ENCODE data around the gene PRM2. TPM values are rescaled to one million over a fixed set of nuclear protein-coding genes. Genes with fewer than 3 reads are reported as not detected.

PRM2 gene
- total and polyA plus RNA-seq, 2 of the 8 experiments (the other 6 are each of a cell fraction or from before 2014, with no cell fraction given) = not detected

DNA sequence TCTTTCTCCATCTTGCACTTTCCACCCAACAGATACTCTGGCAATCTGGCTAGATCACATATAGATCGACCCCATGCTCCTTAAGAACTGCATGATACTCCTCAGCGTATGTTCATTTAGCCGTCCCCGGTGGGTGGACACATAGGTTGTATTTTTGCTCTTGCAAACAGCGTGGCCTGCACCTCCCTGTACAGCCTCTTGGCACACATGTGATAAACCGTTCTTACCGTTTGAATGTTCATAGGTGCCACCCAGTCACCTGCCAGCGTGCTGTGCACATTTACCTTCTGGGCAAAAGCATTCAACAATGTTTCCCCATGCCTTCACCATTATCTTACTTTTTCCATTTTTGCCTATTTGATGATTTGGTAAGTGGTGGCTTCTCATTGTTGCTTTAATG lies 13.4 kb downstream of the PRM2 start:
- H3K18ac ChIP-seq (ENCODE audit: extremely low read depth, low read length) = no peak overlapping the region

More for the DNA sequence above, 13.4 kb downstream of the PRM2 start:
- Histone ChIP-seq H3K4me3 (ENCODE audit: extremely low read depth in 1 of 4, insufficient read depth in 2 of 4, low read depth in 3 of 4, low read length in 4 of 4) (no peak overlapping the region), H3K23ac (ENCODE audit: insufficient read length) (no peak overlapping the region), H2AK5ac (ENCODE audit: low read depth, low read length) (no peak overlapping the region), H3K36me3 (ENCODE audit: control insufficient read depth in 2 of 4, insufficient read depth in 4 of 4, low read length in 3 of 4) (no peaks in the 10 kb centered on the region), H3K4me1 (replicated peaks in 1 of 4; ENCODE audit: control insufficient read depth in 3 of 4, insufficient read depth in 4 of 4, low read length in 3 of 4) (0 out of 7 replicates have a peak, but pooled peaks cover 0 to 5% (median 0%) of the 10 kb centered on the region in 4 experiments), H3K79me2 (ENCODE audit: control insufficient read depth in 1 of 2, insufficient read depth in 2 of 2, low read length in 2 of 2) (no peaks in the 10 kb centered on the region), H2AFZ (ENCODE audit: low read length) (no peak overlapping the region), H2BK5ac (ENCODE audit: low read depth, low read length) (no peak overlapping the region), H2BK12ac (ENCODE audit: low read depth, low read length) (no peak overlapping the region), H3K56ac (replicated peaks; ENCODE audit: insufficient read length, low read depth, low read length) (no peak overlapping the region), H3K79me1 (ENCODE audit: low read depth, low read length) (no peaks in the 10 kb centered on the region), H3K9me3 (ENCODE audit: insufficient read depth in 2 of 2, low read depth in 1 of 2, low read length in 1 of 2) (no peaks in the 10 kb centered on the region), H4K20me1 (replicated peaks in 1 of 2; ENCODE audit: control insufficient read depth in 1 of 2, insufficient read depth in 2 of 2, low read length in 2 of 2) (no peaks in the 10 kb centered on the region), H4K91ac (replicated peaks; ENCODE audit: insufficient read length, low read length) (no peak overlapping the region), H3K27me3 (replicated peaks in 1 of 4; ENCODE audit: control insufficient read depth in 3 of 4, extremely low read depth in 1 of 4, insufficient read depth in 3 of 4, low read length in 3 of 4) (no peaks in the 10 kb centered on the region; a peak in 1 of 7 replicates), H3K4me2 (ENCODE audit: insufficient read depth in 1 of 2, low read depth in 2 of 2, low read length in 2 of 2) (no peak overlapping the region), H3K23me2 (ENCODE audit: low read depth, low read length) (no peaks in the 10 kb centered on the region; the same call in 1 of the 2 replicates), H3K4ac (replicated peaks; ENCODE audit: insufficient read length, low read depth, low read length) (no peak overlapping the region), H3K9ac (replicated peaks in 1 of 4; ENCODE audit: extremely low read depth in 1 of 4, low read depth in 3 of 4, low read length in 3 of 4) (no peak overlapping the region), H2BK120ac (replicated peaks; ENCODE audit: low read depth, low read length) (no peak overlapping the region), H2BK15ac (ENCODE audit: low read length) (no peak overlapping the region), H4K8ac (ENCODE audit: extremely low read depth, insufficient read depth, low read length) (no peak overlapping the region), H2BK20ac (ENCODE audit: low read length) (no peak overlapping the region), H4K5ac (ENCODE audit: insufficient read length, low read depth, low read length) (no peak overlapping the region), H3K14ac (ENCODE audit: insufficient read length) (no peak overlapping the region), H3K27ac (ENCODE audit: low read depth, low read length) (no peak overlapping the region)
- 90% methylated on average over 8 of the region's 8 CpGs; no CpG with 5 or more reads in 1 of the 2 experiments for WGBS, 2 experiments (ENCODE audit: extremely low coverage in 1 of 2, insufficient coverage in 1 of 2, insufficient read length in 1 of 2, insufficient replicate concordance in 2 of 2, low coverage in 1 of 2, low lambda C conversion rate in 2 of 2, missing lambda C conversion rate in 1 of 2)
- DNase-seq (ENCODE audit: low read depth in 1 of 2, low spot score in 2 of 2) (no peak), FAIRE-seq (no peak)
- CTCF ChIA-PET (ENCODE audit: partially characterized antibody) = interaction anchor here (0.8 to 2.4 kb wide), 4 partner anchors 11 to 109 kb away, joined by 3 to 9 read pairs (median 6); partner anchors contain the start of gene PRM3
- POLR2A ChIA-PET (ENCODE audit: partially characterized antibody) = interaction anchor here (1.0 to 1.4 kb wide), 2 partner anchors 22 to 90 kb away, joined by 3 to 5 read pairs; no protein-coding TSS in a partner anchor
- TF ChIP-seq KDM4A (IDR thresholded peaks at IDR 0.05; ENCODE audit: low read depth, low read length, severe bottlenecking) = no peak
- TF ChIP-seq SIX5 (IDR thresholded peaks at IDR 0.05; ENCODE audit: low read depth, low read length) = no peak

Measured in H1 (cell line).